Rectal smooth muscle tissue (tissue), 1 donor: ENCODE data around the gene PDX1.
A peak's percentile ranks its signal among the peaks of the same experiment; 100 is the strongest.

Experiments
- H3K27ac ChIP-seq: one replicate; pipeline ENCODE4 v1.7.0; 2013; ENCODE audit warnings: low read depth, low read length, inconsistent platforms
- H3K27me3 ChIP-seq: one replicate; pipeline ENCODE4 v1.7.0; 2013; ENCODE audit warnings: low read length; ENCODE audit not compliant: control insufficient read depth, insufficient read depth
- H3K36me3 ChIP-seq: one replicate; pipeline ENCODE4 v1.7.0; 2013; ENCODE audit warnings: low read length; ENCODE audit not compliant: control insufficient read depth, insufficient read depth
- H3K4me1 ChIP-seq: one replicate; pipeline ENCODE4 v1.7.0; 2013; ENCODE audit warnings: low read length; ENCODE audit not compliant: control insufficient read depth, insufficient read depth
- H3K4me3 ChIP-seq: one replicate; pipeline ENCODE4 v1.7.0; 2013; ENCODE audit warnings: low read length
- H3K9ac ChIP-seq: one replicate; pipeline ENCODE4 v1.7.0; 2013; ENCODE audit warnings: low read length

Gene PDX1

GRCh38 chr13:27965343-27965739 is 45.5 kb downstream of the PDX1 start:
- peaks cover 33% of the 10 kb centered on the region for H3K27me3 ChIP-seq
- no peak overlapping the region for H3K27ac ChIP-seq
- H3K9ac ChIP-seq: peak overlapping the region; percentile 17
- H3K4me3 ChIP-seq: peak overlapping the region; percentile 78
- no peaks in the 10 kb centered on the region for H3K36me3 ChIP-seq
- no peaks in the 10 kb centered on the region for H3K4me1 ChIP-seq

DNA sequence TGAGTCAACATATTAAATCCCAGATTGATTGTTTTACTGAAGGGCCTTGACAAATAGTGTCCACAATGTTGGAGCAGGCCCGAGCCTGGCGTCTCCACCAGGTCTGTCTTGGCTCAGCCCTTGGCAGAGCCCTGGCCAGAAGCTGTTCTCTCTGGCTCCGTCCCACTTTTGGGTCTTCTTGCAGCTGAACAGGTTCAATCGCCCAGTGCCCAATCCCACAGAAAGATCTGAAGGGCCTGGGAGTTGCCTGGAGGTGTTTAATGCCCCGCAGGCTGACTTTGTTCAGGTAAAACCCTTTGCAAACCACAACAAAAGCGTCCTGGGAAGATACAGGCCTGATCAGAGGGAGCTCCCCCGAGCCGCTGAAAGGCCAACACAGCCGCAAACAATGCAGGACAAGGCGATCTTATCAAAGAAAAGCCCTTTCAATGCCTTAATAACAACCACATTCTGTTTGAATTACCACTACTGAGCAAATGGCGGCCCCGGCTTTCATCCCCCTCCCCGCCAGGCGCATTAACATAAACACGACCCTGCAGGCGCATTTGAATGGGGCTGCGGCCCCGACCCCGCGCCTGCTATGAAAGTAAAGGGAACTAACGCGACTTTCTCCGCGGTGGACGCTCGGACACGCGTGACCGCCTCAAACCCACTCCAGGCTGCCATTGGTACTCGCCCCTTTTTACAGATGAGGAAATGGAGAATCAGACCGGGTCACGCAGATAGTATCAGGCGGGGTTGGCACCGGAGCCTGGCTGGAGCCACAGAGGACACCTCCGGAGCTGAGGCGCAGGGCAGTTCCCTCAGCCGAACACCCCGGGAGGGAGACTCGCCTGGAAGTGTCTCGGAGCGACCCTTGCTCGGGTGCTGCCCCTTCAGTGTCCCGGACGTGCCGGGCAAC is 46.2 kb downstream of the PDX1 start:
- Histone ChIP-seq H3K9ac (peak overlapping the region; percentile 38), H3K4me1 (no peaks in the 10 kb centered on the region), H3K4me3 (peak overlapping the region; percentile 78), H3K36me3 (no peaks in the 10 kb centered on the region), H3K27me3 (peaks cover 32% of the 10 kb centered on the region), H3K27ac (no peak overlapping the region)

- no peaks in the 10 kb centered on the region for H3K4me1 ChIP-seq
- H3K36me3 ChIP-seq: no peaks in the 10 kb centered on the region
- peaks cover 31% of the 10 kb centered on the region for H3K27me3 ChIP-seq
- peak overlapping the region; percentile 38 for H3K9ac ChIP-seq
- H3K27ac ChIP-seq: no peak overlapping the region
- peak overlapping the region; percentile 78 for H3K4me3 ChIP-seq
Observed at GRCh38 chr13:27966641-27967202, 46.9 kb downstream of the PDX1 start.

GRCh38 chr13:27967203-27967735 is 47.5 kb downstream of the PDX1 start:
- Histone ChIP-seq H3K36me3 (no peaks in the 10 kb centered on the region), H3K27me3 (peaks cover 30% of the 10 kb centered on the region), H3K27ac (no peak overlapping the region), H3K9ac (peak overlapping the region; percentile 78), H3K4me3 (peak overlapping the region; percentile 78), H3K4me1 (no peaks in the 10 kb centered on the region)

DNA sequence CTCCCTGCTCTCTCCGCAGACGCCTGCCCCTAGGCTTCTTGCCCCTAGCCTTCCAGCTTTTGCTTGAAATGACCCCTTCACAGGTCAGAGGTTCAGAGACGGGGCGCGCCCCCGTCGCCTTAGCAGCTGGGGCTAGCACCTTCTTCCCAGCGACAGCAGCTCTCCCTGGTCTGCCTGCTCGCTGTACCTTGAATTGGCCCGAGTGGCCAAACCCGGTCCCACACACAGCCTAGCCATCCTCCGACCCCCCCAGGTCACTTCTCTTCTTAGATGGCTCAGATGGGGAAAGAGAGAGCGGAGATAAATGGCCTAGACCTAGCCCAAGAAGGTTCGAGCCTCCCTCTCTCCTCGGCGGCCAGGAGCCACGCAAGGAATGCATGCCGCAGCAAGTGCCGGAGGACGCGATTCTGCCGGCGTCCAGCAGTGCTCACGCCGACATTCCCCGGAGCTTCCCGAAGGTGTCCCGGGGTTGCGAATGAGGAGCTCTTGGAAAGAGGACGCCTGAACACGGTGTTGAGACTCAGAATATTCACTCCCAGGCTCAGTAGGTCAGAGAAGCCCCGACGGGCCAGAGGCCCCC is 48.0 kb downstream of the PDX1 start:
- Histone ChIP-seq H3K9ac (peak overlapping the region; percentile 78), H3K4me1 (no peaks in the 10 kb centered on the region), H3K4me3 (peak overlapping the region; percentile 78), H3K27me3 (peaks cover 30% of the 10 kb centered on the region), H3K27ac (no peak overlapping the region), H3K36me3 (no peaks in the 10 kb centered on the region)

GRCh38 chr13:27968316-27969081 is 48.7 kb downstream of the PDX1 start:
- H3K27ac ChIP-seq: no peak overlapping the region
- peak overlapping the region; percentile 68 for H3K9ac ChIP-seq
- H3K36me3 ChIP-seq: no peaks in the 10 kb centered on the region
- peak overlapping the region; percentile 78 for H3K4me3 ChIP-seq
- H3K4me1 ChIP-seq: no peaks in the 10 kb centered on the region
- H3K27me3 ChIP-seq: peaks cover 32% of the 10 kb centered on the region

DNA sequence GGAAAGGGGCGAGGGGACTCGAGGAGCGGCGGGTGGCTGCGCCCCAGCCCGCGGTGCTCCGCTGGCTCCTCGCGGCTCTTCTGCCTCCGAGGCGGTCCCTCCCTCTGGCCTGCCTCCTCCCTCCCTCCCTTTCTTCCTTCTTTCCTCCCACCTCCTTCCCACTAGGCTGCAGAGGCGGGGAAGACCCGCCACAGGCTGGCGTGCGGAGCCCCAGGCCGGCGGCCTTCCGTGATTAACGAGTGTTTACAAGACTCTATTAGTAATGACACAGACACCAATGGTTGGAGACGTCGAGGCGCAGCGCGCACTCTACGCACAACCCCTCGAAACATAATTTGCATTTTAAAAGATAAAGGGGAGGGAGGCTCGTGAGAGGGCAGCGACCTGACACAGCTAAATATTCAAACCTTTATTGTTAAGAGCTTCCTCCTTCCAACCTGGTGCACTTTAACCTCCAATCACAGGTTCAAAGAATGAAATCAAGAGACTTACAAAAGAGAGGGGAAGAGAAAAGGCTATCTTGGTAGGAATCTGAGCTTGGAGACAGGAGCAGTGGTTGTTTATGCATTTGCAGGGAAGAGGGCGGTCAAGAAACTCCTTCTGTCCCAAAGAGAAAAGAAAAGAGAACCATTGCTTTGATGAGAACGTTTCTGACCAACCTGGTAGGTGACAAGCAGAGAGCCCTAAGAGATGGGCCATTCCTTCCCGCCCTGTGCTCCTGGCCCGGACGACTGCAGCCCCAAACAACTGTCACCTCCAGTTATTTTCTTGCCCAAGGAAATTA is 49.5 kb downstream of the PDX1 start, which contains the start of gene CDX2:
TSS of gene CDX2 (minus strand) at position 234 of the 784 bp plus-strand sequence. CDS start 309 bp downstream, outside the sequence.
- Histone ChIP-seq H3K27ac (no peak within 1 kb of the TSS), H3K27me3 (peaks cover 32% of the 10 kb centered on the region), H3K4me3 (peak within 1 kb of the TSS; percentile 78), H3K9ac (peak within 1 kb of the TSS; percentile 68), H3K4me1 (no peaks in the 10 kb centered on the region), H3K36me3 (no peaks in the 10 kb centered on the region)

- H3K4me1 ChIP-seq: no peaks in the 10 kb centered on the region
- peak overlapping the region; percentile 25 for H3K4me3 ChIP-seq
- H3K36me3 ChIP-seq: no peaks in the 10 kb centered on the region
- H3K9ac ChIP-seq: no peak overlapping the region
- no peak overlapping the region for H3K27ac ChIP-seq
- peaks cover 29% of the 10 kb centered on the region for H3K27me3 ChIP-seq
Observed at GRCh38 chr13:27969866-27970229, 50.0 kb downstream of the PDX1 start.

GRCh38 chr13:27970382-27971235 is 50.8 kb downstream of the PDX1 start:
- H3K9ac ChIP-seq: no peak overlapping the region
- H3K36me3 ChIP-seq: no peaks in the 10 kb centered on the region
- H3K4me3 ChIP-seq: peak overlapping the region; percentile 25
- H3K27me3 ChIP-seq: peaks cover 25% of the 10 kb centered on the region
- no peak overlapping the region for H3K27ac ChIP-seq
- no peaks in the 10 kb centered on the region for H3K4me1 ChIP-seq

DNA sequence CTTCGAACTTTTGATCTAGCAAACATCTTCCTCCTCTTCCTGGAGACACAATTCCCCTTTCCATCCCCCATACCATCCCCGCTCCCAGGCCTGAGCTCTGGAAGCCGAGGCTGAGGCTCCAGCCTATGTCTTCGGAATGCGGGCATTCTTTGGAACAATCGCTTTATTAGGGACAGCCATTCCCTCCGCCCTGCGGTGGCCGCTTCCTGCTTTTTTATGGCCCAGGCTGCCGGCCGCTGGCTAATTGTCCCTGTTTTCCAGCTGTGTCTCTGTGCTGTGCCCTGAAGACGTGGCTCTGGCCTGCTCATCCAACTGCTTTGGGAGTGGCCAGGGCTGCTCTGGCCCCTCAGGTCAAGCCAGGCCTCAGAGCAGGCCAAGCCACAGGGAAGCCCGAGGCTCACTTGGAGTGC is 51.4 kb downstream of the PDX1 start:
- Histone ChIP-seq H3K9ac (no peak overlapping the region), H3K36me3 (no peaks in the 10 kb centered on the region)

More for the DNA sequence above, 51.4 kb downstream of the PDX1 start:
- Histone ChIP-seq H3K27me3 (peaks cover 25% of the 10 kb centered on the region), H3K4me1 (no peaks in the 10 kb centered on the region), H3K4me3 (peak overlapping the region; percentile 25), H3K27ac (no peak overlapping the region)
